Measurements from ENCODE around the gene GPI.
"Not testable (repeated sequence)": the region's sequence is repeated elsewhere in the genome, so short reads cannot be mapped to it uniquely, and the experiment has no call there.

GPI gene
- total RNA-seq, result 97.7 to 112 reads per million in 2 donors

DNA sequence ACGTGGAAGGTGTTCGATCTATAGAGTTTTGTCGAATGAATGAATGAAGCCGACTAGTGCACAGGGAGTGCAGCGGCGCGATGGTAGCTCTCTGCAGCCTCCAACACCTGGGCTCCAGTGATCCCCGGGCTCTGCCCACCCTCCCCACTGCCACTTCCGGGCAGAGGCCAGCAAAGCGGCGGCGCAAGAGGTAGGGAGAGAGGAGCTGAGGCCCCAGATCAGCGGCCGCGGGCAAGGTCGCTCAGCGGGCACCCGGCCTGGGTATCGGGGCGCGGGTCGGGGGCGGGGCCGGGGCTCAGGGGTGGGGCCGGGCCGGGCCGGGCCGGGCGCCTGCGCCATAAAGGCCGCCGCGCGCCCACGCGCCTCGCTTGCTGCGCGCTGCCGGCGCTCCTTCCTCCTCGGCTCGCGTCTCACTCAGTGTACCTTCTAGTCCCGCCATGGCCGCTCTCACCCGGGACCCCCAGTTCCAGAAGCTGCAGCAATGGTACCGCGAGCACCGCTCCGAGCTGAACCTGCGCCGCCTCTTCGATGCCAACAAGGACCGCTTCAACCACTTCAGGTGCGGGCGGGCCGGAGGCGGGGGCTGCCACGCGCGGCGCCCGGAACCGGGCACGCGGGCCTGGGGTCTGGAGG, at the start of gene GPI:
TSS of gene GPI (plus strand) at position 367 of the 633 bp plus-strand sequence. CDS start at position 438, 71 bp downstream.
- peak; percentile 58 for DNase-seq

DNA sequence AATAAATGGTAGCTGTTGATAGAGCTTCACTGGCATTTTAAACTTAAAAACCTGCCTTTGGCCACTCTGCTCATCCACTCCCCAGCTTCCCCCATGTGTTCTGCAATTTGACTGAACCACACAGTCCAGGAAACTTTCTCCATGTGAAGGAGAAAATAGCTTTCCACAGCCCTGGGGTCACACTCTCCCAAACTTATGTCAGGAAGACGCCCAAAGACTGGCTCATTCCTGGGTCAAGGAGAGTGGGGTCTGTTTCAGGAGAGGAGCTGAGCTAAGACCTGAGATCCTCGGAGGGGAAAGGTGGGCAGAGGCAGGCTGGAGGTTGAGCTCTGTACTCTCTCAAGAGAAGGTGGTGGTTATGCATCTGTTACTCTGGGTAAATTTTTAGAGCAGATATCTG, 48.7 kb upstream of the GPI start:
- DNase-seq, result no peak

DNA sequence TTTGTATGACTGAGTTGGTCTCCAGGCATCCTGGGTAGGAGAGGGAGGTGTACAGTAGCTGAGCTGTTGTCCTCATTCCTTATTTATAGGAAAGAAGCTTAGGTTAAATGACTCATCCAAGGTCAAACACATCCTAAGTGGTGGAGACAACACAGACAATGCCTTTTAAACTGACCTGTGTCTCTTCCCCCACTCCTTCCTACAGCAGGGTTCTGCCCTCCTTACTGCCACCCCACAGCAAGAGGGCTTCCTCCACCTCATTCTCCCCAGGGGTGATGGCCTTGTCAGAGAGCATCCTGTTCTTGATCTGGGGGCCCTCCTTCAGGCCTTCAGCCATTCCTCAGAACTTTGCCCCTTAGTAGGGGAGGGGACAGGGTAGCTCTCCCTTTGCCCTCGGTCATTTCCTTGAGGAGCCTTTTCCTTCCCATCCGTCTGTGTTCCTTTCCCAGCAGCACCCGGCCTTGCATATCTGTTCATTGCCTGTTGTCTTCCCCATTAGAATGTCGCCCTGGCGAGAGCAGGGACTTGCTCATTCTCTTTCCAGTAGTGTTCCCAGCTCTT, 48.2 kb upstream of the GPI start:
- no peak for DNase-seq

DNA sequence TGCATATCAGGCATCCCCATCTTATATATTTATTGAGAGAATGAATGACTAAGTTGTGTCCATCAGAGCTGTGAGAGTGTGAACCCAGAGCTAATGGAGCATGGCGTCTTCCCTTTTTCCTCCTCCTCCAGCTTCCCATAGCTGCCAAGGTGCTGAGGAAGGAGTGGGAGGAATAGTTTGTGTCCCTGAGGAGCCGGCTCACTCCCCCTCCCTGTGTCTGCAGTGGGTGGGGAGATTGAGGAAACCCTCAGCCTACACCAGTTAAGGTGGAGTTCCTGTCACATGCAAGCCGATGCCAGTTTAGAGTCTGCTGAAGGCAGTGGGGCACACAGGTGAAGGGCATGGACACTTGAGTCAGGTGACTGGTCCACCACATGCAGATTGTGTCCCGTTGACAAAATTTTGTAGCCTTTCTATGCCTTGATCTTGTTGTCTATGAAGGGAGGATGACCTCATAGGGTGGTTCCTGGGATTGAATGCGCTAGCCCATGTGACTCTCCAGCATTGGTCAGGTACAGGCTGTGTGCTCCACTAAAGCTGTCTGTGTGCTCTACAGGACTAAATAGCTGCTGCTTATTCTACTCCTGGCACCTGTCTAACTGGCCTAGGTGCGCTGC, 47.6 kb upstream of the GPI start:
- no peak for DNase-seq

DNA sequence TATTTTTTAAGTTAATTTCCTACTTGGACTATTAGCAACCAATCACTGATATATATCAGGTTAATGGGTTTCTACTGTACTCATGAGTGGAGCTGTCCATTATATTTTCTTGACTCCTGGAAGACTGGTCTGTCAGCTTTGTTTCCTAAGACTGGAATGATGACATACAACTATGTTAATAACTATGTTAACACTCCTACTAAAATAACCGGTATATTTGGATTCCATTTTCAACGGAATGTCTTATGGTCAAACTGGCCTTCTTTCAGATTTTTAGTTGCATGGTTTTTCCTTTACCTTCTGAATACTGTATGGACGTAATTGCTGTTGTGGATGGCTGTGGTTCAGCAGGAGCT, 45.8 kb upstream of the GPI start:
- no peak for DNase-seq

DNA sequence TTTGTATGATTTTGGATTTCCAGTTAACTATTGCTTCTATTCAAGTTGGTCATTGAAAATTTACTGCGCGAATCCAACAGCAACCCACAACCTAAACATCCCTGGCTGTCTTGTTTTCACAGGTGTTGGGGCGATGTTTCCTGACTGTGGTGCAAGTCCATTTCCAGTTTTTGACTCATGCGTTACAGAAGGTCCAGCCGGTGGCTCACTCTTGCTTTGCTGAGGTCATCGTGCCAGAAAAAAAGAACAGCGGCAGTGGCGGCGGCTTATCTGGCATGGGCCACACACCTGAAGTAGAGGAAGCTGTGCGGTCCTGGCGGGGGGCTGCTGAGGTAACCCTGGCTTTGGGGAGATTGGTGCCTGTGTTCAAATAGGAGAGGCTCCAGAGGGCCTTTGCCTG, 45.2 kb upstream of the GPI start:
- DNase-seq, result no peak

DNA sequence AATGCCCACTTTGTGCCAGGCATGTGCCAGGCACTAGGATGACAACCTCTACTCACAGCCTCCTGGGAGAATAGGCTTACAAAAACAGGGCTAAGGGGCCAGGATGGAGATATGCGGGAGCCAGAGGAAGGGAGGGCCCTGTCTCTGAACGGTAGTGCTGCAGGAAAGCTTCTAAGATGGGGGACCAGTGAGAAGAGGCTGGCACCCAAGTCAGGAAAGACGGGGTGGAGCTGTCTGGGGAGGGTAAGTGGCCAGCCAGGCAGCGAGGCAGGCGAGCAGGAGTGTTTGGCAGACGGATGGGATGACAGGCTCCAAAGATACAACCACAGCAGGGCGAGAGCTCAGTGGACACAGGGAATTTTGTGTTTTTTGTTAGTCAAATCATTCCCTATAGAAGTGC, 44.7 kb upstream of the GPI start:
- DNase-seq, result no peak

DNA sequence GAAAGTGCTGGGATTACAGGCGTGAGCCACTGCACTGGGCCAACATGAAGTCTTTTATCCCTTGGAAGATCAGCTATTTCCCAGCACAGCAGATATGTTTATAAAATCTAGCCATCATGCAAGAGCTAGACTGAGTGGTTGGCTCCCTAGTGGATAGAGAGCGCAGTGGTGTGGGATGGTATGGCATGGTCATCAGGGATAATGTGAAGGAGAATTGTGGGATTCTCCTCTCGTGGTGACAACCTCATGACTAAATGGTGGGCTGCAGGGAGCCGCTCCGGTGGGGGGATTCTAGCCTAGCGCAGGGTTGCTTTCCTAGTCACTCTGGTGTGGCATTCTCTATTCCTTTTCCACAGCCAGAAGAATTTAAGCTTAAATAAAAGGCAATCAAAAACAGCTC, 43.3 kb upstream of the GPI start:
- DNase-seq, result no peak

DNA sequence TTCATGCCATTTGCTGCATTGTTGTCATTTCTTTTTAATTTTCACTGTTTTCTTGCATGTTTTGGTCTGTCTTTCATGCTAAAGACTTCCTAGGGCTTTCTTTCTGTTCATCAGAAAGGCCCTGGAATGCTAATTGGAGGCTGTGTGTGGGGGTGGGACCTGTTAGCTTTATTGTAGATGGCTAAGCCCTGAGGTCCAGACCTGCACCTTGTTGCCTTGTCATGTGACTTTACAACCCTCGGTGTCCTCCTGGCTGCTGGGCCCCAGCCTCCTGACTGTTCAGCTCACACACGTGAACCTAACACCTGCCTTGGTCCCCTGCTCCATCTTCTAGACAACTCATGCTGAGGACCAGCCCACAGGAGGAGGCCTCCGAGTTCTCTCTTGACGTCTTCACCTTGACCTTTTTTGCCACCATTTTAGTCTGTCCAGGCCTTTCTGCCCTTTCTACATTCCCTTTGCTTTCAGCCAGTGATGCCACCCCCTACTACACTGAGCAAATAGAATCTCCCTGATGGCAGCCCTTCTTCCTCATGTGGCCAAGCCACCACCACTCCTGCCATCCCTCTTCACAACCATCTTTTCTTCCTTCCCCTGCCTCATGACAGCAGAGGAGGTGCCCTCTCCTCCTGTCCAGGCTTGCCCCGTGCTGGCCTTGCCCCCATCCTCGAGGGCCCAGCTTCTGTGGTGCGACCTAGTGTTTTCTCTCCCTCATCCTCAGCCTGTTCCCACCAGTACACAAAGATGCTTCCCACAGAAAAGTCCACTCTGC, 41.4 kb upstream of the GPI start:
- no peak for DNase-seq

DNA sequence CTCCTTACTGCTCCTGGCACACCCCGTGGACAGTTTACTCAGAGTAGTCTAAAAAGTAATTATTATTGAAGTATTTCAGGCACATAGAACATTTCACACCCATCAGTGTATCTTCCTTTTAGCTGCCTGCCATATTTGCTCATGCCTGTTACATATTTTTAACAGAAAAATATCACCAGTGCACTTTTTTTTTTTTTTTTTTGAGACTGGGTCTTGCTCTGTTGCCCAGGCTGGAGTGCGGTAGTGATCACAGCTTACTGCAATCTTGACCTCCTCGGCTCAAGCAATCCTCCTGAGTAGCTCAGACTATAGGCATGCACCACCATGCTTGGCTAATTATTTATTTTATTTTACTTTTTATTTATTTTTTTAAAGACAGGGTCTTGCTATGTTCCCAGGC, 40.7 kb upstream of the GPI start:
- no peak for DNase-seq

DNA sequence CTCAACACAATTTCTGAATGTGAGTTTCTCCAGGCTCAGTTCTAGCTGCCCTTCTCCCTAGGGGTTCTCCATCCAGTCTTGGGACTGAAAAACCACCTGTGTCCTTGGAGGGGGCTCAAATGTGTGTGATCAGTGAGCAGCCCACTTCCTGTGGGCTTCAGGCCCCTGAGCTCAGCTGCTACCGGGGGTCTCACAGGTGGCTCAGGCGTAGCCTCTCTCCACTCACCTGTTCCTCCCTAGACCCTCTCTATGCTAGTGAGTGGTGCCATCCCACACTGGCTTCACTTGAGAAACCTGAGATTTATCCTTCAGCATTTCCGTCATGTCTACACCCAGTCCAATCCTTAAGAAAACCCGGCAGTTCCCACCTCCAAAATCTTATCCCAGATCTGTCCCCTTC, 39.8 kb upstream of the GPI start:
- no peak for DNase-seq

DNA sequence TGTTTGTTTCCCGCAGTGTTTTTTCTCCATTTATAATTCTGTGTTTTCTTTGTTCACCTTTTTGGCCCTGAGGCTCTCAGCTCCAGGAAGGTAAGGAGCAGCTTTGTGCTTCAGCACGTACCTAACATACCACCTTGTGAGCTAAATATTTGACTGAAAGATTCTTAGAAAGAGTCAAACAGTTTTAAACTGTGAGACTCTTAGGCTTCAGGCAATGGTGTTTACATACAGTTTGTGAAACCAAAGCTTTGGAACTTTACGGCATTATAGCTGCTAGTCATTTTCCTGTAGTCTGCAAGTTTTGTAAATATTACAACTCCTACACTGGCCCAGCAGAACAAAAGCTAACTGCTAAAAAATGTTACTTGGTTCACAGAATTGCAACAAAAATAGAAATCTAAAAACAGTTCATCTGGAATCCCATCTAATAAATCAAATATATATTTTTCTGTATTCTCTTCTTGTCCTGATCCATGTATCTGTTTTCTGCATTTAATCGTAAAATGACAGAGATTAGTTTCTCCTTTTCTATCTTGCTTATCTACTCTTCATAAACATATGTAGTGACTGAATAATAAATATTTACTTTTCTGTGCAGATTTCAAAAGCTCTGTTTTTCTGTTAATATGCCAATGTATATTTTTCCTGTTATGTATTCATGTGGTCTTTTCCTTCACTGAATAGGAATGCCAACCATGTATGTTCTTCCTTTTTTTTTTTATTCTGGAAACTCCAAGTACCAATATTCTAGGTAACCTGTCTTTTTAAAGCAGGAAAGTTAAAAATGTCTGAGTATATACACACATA, 38.8 kb upstream of the GPI start:
- no peak for DNase-seq

DNA sequence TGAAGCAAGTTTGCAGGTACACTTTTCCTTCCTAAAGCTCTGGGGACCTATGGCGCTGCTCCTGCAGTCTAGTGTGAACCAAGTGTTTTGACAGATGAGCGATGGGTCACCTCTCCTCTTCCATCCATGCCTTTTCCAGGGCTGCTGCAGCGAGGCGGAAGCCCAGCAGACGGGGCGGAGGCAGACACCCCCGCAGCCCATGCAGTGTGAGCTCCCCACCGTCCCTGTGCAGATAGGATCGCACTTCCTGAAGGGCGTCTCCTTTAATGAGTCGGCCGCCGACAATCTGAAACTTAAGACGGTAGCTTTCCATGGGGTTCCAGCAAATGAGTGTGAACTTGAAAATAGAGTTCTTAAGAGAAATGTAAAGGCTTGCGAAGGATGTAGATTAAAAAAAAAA, 37.1 kb upstream of the GPI start:
- DNase-seq, result no peak

DNA sequence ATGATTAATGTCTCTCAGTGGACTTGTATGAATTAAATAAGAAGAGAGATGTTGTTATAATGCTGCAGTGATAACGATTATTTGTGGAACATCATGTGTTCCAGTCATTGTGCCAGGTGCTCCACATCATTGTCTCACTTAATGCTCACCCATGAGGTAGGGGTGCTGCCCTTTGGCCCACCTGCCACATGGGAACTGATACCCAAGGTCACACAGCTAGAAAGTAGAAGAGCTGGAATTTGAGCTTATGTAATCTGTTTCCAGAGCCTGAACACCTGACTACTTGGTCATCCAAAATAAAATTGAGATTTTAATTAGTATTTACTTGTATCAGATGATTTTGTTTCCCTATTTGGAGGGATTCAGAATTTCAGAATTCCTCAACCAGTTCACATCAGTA, 36.0 kb upstream of the GPI start:
- DNase-seq, result no peak

DNA sequence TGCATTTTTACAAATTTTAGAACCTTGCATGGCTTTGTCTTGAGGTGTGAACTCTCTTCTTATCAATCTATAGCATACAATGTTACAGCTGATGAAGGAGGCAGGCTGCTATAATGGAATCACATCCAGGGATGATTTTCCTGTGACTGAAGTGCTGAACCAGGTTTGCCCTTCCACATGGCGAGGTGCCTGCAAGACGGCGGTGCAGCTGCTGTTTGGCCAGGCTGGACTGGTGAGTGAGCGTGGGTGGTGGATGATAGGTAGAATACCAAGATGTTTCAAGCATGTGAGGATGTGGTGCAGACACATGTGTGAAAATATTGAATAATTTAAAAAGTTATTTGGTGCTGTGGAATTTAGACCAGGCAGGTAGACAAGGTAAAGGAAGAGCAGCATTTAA, 34.9 kb upstream of the GPI start:
- DNase-seq, result no peak

DNA sequence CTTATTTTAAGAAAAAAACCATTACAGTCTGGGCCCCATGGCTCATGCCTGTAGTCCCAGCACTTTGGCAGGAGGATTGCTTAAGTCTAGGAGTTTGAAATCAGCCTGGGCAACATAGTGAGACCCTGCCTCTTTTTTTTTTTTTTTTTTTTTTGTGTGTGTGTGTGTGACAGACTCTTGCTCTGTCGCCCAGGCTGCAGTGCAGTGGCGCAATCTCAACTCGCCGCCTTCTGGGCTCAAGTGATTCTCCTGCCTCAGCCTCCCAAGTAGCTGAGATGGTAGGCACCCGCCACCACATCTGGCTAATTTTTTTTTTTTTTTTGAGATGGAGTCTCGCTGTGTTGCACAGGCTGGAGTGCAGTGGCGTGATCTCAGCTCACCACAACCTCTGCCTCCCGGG, 34.4 kb upstream of the GPI start:
- DNase-seq, result not testable (repeated sequence)

DNA sequence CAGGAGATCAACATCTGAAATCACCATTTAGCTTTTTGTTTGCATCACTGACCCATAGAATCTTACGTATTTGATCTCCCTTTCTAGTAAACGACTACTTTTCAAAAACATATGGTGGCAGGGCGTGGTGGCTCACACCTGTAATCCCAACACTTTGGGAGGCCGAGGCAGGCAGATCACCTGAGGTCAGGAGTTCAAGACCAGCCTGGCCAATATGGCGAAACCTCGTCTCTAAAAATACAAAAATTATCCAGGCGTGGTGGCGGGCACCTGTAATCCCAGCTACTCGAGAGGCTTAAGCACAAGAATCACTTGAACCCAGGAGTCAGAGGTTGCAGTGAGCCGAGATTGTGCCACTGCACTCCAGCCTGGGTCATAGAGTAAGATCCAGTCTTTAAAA, 33.4 kb upstream of the GPI start:
- not testable (repeated sequence) for DNase-seq

DNA sequence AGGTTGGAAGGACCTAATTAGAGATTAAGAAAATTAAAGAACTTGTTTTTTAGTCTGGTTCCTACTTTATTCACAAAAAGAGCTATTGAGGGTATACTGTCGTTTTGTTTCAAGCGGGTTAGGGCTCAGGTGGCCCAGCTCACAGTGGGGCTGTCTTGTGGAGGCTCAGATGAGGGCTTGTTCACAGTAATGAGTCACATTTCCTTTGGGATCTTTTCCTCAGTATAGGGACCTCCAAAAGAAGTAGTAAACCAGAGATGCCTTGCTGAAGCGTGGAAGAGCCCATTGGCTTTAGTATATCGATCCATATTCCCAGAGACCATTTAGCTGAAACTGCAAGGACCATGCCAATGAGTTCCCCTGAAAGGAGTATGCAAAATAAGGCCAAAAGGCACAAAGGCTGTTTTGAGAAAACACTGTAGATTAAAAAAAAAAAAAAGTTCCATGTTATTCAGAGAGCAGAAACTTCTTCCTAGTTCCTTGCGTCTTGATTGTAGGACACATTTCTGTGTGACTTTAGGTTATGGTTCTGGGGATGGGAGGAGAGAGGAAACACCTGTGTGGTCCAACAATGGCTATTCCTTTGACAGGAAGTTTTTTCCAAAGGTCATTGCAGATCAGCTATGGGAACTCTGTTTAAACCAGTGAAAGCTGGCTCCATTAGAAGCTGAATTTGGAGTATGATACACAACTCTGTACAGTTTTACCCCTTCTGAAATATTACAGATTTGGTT, 32.8 kb upstream of the GPI start:
- DNase-seq, result no peak

DNA sequence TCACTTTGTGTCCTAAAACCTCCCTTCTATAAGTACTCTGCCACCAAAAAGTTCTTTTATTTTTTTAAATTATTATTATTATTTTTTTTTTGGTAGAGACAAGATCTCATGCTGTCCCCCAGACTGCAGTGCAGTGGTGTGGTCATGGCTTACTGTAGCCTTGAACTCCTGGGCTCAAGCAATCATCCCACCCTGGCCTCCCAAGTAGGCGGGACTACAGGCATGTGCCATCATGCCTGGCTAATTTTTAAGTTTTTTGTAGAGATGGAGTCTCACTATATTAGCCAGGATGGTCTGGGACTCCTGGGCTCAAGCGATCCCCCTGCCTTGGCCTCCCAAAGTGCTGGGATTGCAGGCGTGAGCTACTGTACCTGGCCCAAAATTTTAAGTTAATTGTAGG, 29.1 kb upstream of the GPI start:
- no peak for DNase-seq

DNA sequence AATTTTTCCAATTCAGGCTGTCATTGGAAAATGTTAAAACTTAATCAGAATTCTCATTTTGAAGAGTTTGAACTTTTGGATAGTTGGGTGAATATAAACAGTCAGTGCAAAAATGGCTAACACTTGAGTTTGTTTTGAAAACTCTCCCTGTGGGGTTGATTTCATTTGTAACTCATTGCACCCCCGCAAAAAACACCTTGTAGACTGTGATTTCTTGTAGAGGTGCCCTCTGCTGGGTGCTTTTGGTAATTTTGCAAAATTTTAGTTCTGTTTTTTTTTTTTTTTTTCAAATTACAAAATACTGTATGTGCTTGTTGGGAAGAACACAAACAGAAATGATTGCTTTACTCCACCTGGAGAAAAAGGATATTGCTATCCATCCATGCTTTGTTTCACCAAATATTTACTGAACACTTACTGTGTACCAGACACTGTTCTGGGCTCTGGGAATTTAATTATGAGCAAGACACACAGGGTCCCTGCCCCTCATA, 28.2 kb upstream of the GPI start:
- DNase-seq, result no peak

DNA sequence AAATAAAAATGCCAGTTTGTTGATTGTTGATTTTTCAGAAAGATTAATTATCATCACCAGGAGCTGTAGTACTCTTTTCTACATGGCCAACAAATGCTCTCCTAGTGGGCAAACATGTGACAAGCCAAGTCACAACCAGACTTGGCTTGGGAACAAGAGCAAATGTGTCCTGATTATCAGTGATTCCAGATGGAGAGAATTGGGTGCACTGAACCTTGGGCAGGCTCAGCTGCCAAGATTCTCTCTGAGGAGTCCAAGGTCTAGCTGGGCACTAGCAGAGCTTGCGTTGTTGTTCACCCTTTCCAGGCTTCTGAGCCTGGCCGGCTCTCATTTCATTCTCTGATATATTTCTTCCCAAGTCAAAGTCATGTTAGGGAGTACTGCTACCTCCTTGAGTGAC, 27.3 kb upstream of the GPI start:
- no peak for DNase-seq
